H9 (cell line): ENCODE data around the gene GHR. TPM values are rescaled to one million over a fixed set of nuclear protein-coding genes. Genes with fewer than 3 reads are reported as not detected.

Experiments
- DNase-seq: peaks from one replicate; pipeline ENCODE4 v3.0.0-alpha.2; 2017
- H2AFZ ChIP-seq: one replicate; pipeline ENCODE4 v1.6.1; 2013; ENCODE audit warnings: mild to moderate bottlenecking, low read length, control low read depth, moderate library complexity
- H2AK5ac ChIP-seq: 2 replicates; pipeline ENCODE4 v1.6.1; 2013; ENCODE audit warnings: low read length, control low read depth, mixed read lengths; ENCODE audit not compliant: insufficient read length
- H2BK120ac ChIP-seq: one replicate; pipeline ENCODE4 v1.6.1; 2013; ENCODE audit warnings: low read depth, mild to moderate bottlenecking, low read length, control low read depth, inconsistent platforms; ENCODE audit not compliant: poor library complexity, severe bottlenecking
- H2BK12ac ChIP-seq: 2 replicates; pipeline ENCODE4 v1.6.1; 2013; ENCODE audit warnings: low read length, control low read depth, mixed read lengths, low read depth; ENCODE audit not compliant: insufficient read length
- H2BK15ac ChIP-seq: 2 replicates; pipeline ENCODE4 v1.6.1; 2013; ENCODE audit warnings: low read depth, low read length, control low read depth
- H2BK20ac ChIP-seq: one replicate; pipeline ENCODE4 v1.6.1; 2013; ENCODE audit warnings: low read depth, mild to moderate bottlenecking, low read length, control low read depth, inconsistent platforms; ENCODE audit not compliant: poor library complexity, severe bottlenecking
- H2BK5ac ChIP-seq: 2 replicates; pipeline ENCODE4 v1.6.1; 2013; ENCODE audit warnings: low read length, control low read depth, mixed read lengths; ENCODE audit not compliant: insufficient read length
- H3K14ac ChIP-seq: 2 replicates; pipeline ENCODE4 v1.6.1; 2013; ENCODE audit warnings: low read length, control low read depth; ENCODE audit not compliant: insufficient read depth
- H3K18ac ChIP-seq: 2 replicates; pipeline ENCODE4 v1.6.1; 2013; ENCODE audit warnings: low read depth, mild to moderate bottlenecking, mixed read lengths, low read length, control low read depth; ENCODE audit not compliant: insufficient read length
- H3K23ac ChIP-seq: 2 replicates; pipeline ENCODE4 v1.6.1; 2013; ENCODE audit warnings: low read length, control low read depth, mixed read lengths, low read depth; ENCODE audit not compliant: insufficient read length
- H3K23me2 ChIP-seq: 2 replicates; pipeline ENCODE4 v1.6.1; 2013; ENCODE audit warnings: low read depth, mild to moderate bottlenecking, mixed read lengths, low read length, control low read depth; ENCODE audit not compliant: insufficient read length, poor library complexity, severe bottlenecking
- H3K27ac ChIP-seq: 2 replicates; pipeline ENCODE4 v1.5.1; 2013; ENCODE audit warnings: low read length, control low read depth, mixed read lengths, low read depth; ENCODE audit not compliant: insufficient read length
- H3K27me3 ChIP-seq: 2 replicates; pipeline ENCODE4 v1.6.1; 2013; ENCODE audit warnings: low read length, control low read depth, inconsistent platforms; ENCODE audit not compliant: insufficient read depth
- H3K4ac ChIP-seq: 2 replicates; pipeline ENCODE4 v1.6.1; 2013; ENCODE audit warnings: low read depth, mild to moderate bottlenecking, control low read depth, inconsistent platforms, low read length, moderate library complexity
- H3K4me1 ChIP-seq: 2 replicates; pipeline ENCODE4 v1.6.1; 2013; ENCODE audit warnings: low read length, control low read depth, inconsistent platforms; ENCODE audit not compliant: insufficient read depth
- H3K4me2 ChIP-seq: 2 replicates; pipeline ENCODE4 v1.6.1; 2013; ENCODE audit warnings: low read length, control low read depth, mixed read lengths; ENCODE audit not compliant: insufficient read length, insufficient read depth
- H3K56ac ChIP-seq: 2 replicates; pipeline ENCODE4 v1.6.1; 2013; ENCODE audit warnings: low read depth, mild to moderate bottlenecking, mixed read lengths, low read length, control low read depth; ENCODE audit not compliant: insufficient read length
- H3K79me1 ChIP-seq: 2 replicates; pipeline ENCODE4 v1.6.1; 2013; ENCODE audit warnings: low read depth, mild to moderate bottlenecking, moderate library complexity, low read length, control low read depth, inconsistent platforms; ENCODE audit not compliant: insufficient read depth, poor library complexity, severe bottlenecking
- H3K79me2 ChIP-seq: 2 replicates; pipeline ENCODE4 v1.6.1; 2013; ENCODE audit warnings: low read length, control low read depth, inconsistent platforms; ENCODE audit not compliant: insufficient read depth
- H3K9ac ChIP-seq: 2 replicates; pipeline ENCODE4 v1.6.1; 2013; ENCODE audit warnings: low read length, control low read depth, mixed read lengths; ENCODE audit not compliant: insufficient read length; ENCODE audit errors: extremely low read depth
- H3K9me3 ChIP-seq: one replicate; pipeline ENCODE4 v1.6.1; 2013; ENCODE audit warnings: low read depth, low read length, inconsistent platforms; ENCODE audit not compliant: control insufficient read depth
- H3T11ph ChIP-seq: one replicate; pipeline ENCODE4 v1.6.1; 2013; ENCODE audit warnings: mild to moderate bottlenecking, low read length, control low read depth, inconsistent platforms
- H4K20me1 ChIP-seq: one replicate; pipeline ENCODE4 v1.6.1; 2013; ENCODE audit not compliant: control insufficient read depth, insufficient read length, insufficient read depth
- H4K5ac ChIP-seq: 2 replicates; pipeline ENCODE4 v1.6.1; 2013; ENCODE audit warnings: low read depth, mild to moderate bottlenecking, mixed read lengths, low read length, control low read depth; ENCODE audit not compliant: insufficient read length
- H4K8ac ChIP-seq: replicated peaks from 2 replicates; pipeline ENCODE4 v1.6.1; 2013; ENCODE audit warnings: low read length, control low read depth, mixed read lengths, low read depth; ENCODE audit not compliant: insufficient read length
- H4K91ac ChIP-seq: 2 replicates; pipeline ENCODE4 v1.6.1; 2013; ENCODE audit warnings: low read depth, mild to moderate bottlenecking, moderate library complexity, mixed read lengths, low read length, control low read depth; ENCODE audit not compliant: insufficient read length
- H3K27ac Mint-ChIP-seq, 3 experiments: 2 replicates in 2 of 3; 3 replicates in 1 of 3; pipeline ENCODE4 v1.8.0; 2020 to 2021; ENCODE audit warnings: mixed read lengths in 3 of 3, mild to moderate bottlenecking in 1 of 3, moderate library complexity in 1 of 3
- H3K27me3 Mint-ChIP-seq: 2 replicates; pipeline ENCODE4 v1.8.0; 2021; ENCODE audit warnings: low read depth, mild to moderate bottlenecking, moderate library complexity, mixed read lengths
- H3K36me3 Mint-ChIP-seq, 3 experiments: 2 replicates in 2 of 3; 3 replicates in 1 of 3; pipeline ENCODE4 v1.8.0; 2020 to 2021; ENCODE audit warnings: low read depth in 3 of 3, mixed read lengths in 3 of 3; ENCODE audit not compliant: insufficient read depth in 1 of 3
- H3K4me1 Mint-ChIP-seq, 2 experiments: 2 replicates each; pipeline ENCODE4 v1.8.0; 2020; ENCODE audit warnings: mixed read lengths in 2 of 2
- H3K4me3 Mint-ChIP-seq, 2 experiments: 2 replicates in 1 of 2; 3 replicates in 1 of 2; pipeline ENCODE4 v1.8.0; 2020 to 2021; ENCODE audit warnings: mild to moderate bottlenecking in 2 of 2, mixed read lengths in 2 of 2, moderate library complexity in 1 of 2
- H3K9me3 Mint-ChIP-seq, 2 experiments: 2 replicates in 1 of 2; 3 replicates in 1 of 2; pipeline ENCODE4 v1.8.0; 2020; ENCODE audit warnings: mild to moderate bottlenecking in 2 of 2, mixed read lengths in 2 of 2, moderate library complexity in 1 of 2
- CTCF ChIP-seq: fragments of 200-600 bp; sonication (generic); conservative IDR thresholded peaks from 3 replicates; pipeline ENCODE4 v1.8.0; 2021; ENCODE audit warnings: antibody characterized with exemption, mild to moderate bottlenecking
- WGBS: extraction: QIAGEN DNeasy Blood & Tissue Kit; methylation state at CpG from one replicate; pipeline ENCODE4 v1.1.7; 2013; ENCODE audit warnings: missing lambda C conversion rate, low lambda C conversion rate, mixed read lengths; ENCODE audit not compliant: insufficient read length; ENCODE audit errors: extremely low coverage; 5-methylcytosine and 5-hydroxymethylcytosine counted together
- total RNA-seq: library from RNA; stranded (reverse); gene quantifications from 2 replicates; pipeline ENCODE4 v1.2.1, GENCODE V29; 2021

The GHR gene
- total RNA-seq, 1 experiment from 2014 or later: 0.20 TPM

GRCh38 chr5:42498000-42498399 is 74.8 kb downstream of the GHR start:
- no peak overlapping the region for H2BK120ac ChIP-seq
- H3K4me3 Mint-ChIP-seq: no peak overlapping the region; a peak in 2 of 5 replicates
- H3K4me2 ChIP-seq: no peak overlapping the region
- no peak overlapping the region for H4K91ac ChIP-seq
- no peak overlapping the region for H3K27ac ChIP-seq
- peaks cover 4% of the 10 kb centered on the region; the same call in 1 of the 2 replicates for H3K4me1 ChIP-seq
- no peak overlapping the region for H3K9ac ChIP-seq
- no peak overlapping the region for H3K14ac ChIP-seq
- no peak overlapping the region for H3K18ac ChIP-seq
- H3K4me1 Mint-ChIP-seq: peaks cover 33 to 42% of the 10 kb centered on the region in 2 experiments
- H3K36me3 Mint-ChIP-seq: no peaks in the 10 kb centered on the region
- H2AFZ ChIP-seq: no peak overlapping the region
- H3K27me3 Mint-ChIP-seq: no peaks in the 10 kb centered on the region
- DNase-seq: no peak
- WGBS: no CpG with 5 or more reads among the region's 1 CpG
- H3K79me1 ChIP-seq: no peaks in the 10 kb centered on the region
- no peaks in the 10 kb centered on the region for H3K79me2 ChIP-seq
- no peak overlapping the region for H2BK5ac ChIP-seq
- H3K23me2 ChIP-seq: no peaks in the 10 kb centered on the region
- peak overlapping the region in 2 of 3 experiments; percentile 10 to 62; a peak in 3 of 7 replicates for H3K27ac Mint-ChIP-seq
- no peak overlapping the region for H4K5ac ChIP-seq
- no peak overlapping the region for H2BK15ac ChIP-seq
- H4K8ac ChIP-seq: no peak overlapping the region
- no peak overlapping the region for H3K23ac ChIP-seq
- H3K27me3 ChIP-seq: no peaks in the 10 kb centered on the region
- TF ChIP-seq CTCF: no peak
- no peaks in the 10 kb centered on the region for H3K9me3 ChIP-seq
- H2BK20ac ChIP-seq: no peak overlapping the region
- H3T11ph ChIP-seq: no peak overlapping the region
- H3K4ac ChIP-seq: no peak overlapping the region
- H2BK12ac ChIP-seq: no peak overlapping the region
- no peaks in the 10 kb centered on the region for H4K20me1 ChIP-seq
- H3K9me3 Mint-ChIP-seq: peaks cover 0 to 3% of the 10 kb centered on the region in 2 experiments; a peak in 1 of 5 replicates
- no peak overlapping the region for H3K56ac ChIP-seq
- H2AK5ac ChIP-seq: no peak overlapping the region
